ENCODE data around the gene ZBTB7B. TPM values are rescaled to one million over a fixed set of nuclear protein-coding genes. Genes with fewer than 3 reads are reported as not detected.

Gene ZBTB7B
- total RNA-seq, 1 experiment from 2014 or later: 38.3 TPM

- H3K14ac ChIP-seq (ENCODE audit: insufficient read depth, low read length): no peak overlapping the region; the same call in 1 of the 2 replicates
- peak overlapping the region; percentile 77 for H3K4me2 ChIP-seq (ENCODE audit: insufficient read depth, insufficient read length, low read length)
- no peak overlapping the region for H4K8ac ChIP-seq (replicated peaks; ENCODE audit: insufficient read length, low read depth, low read length)
- no peak overlapping the region for H4K91ac ChIP-seq (ENCODE audit: insufficient read length, low read depth, low read length)
- H3K79me1 ChIP-seq (ENCODE audit: insufficient read depth, low read depth, low read length, poor library complexity, severe bottlenecking): peaks cover 7% of the 10 kb centered on the region
- H3K4me1 ChIP-seq (ENCODE audit: insufficient read depth, low read length): peaks cover 4% of the 10 kb centered on the region; the same call in 1 of the 2 replicates
- H3K9me3 ChIP-seq (ENCODE audit: control insufficient read depth, low read depth, low read length): no peaks in the 10 kb centered on the region
- no CpG with 5 or more reads among the region's 5 CpGs for WGBS (ENCODE audit: extremely low coverage, insufficient read length, low lambda C conversion rate)
- H3K9ac ChIP-seq (ENCODE audit: extremely low read depth, insufficient read length, low read length): peak overlapping the region; percentile 59
- H2BK120ac ChIP-seq (ENCODE audit: low read depth, low read length, poor library complexity, severe bottlenecking): no peak overlapping the region
- H3K56ac ChIP-seq (ENCODE audit: insufficient read length, low read depth, low read length): no peak overlapping the region
- Mint-ChIP-seq H3K36me3 (ENCODE audit: insufficient read depth in 1 of 3, low read depth in 3 of 3) (peaks cover 33 to 50% (median 42%) of the 10 kb centered on the region in 3 experiments), H3K9me3 (no peaks in the 10 kb centered on the region), H3K4me3 (peak overlapping the region in 1 of 2 experiments; percentile 96; a peak in 4 of 5 replicates), H3K27me3 (ENCODE audit: low read depth) (no peaks in the 10 kb centered on the region), H3K4me1 (peaks cover 40 to 43% of the 10 kb centered on the region in 2 experiments), H3K27ac (peak overlapping the region; percentile 33 to 95 (median 50); a peak in 6 of 7 replicates)
- peaks cover 10% of the 10 kb centered on the region; the same call in 1 of the 2 replicates for H3K79me2 ChIP-seq (ENCODE audit: insufficient read depth, low read length)
- no peak overlapping the region for H3K27ac ChIP-seq (ENCODE audit: insufficient read length, low read depth, low read length)
- H2BK20ac ChIP-seq (ENCODE audit: low read depth, low read length, poor library complexity, severe bottlenecking): no peak overlapping the region
- peaks cover 30% of the 10 kb centered on the region for H3K23me2 ChIP-seq (ENCODE audit: insufficient read length, low read depth, low read length, poor library complexity, severe bottlenecking)
- no peak overlapping the region for H2BK15ac ChIP-seq (ENCODE audit: low read depth, low read length)
- peaks cover 2% of the 10 kb centered on the region for H4K20me1 ChIP-seq (ENCODE audit: control insufficient read depth, insufficient read depth, insufficient read length)
- no peak overlapping the region for H3K18ac ChIP-seq (ENCODE audit: insufficient read length, low read depth, low read length)
- H3T11ph ChIP-seq (ENCODE audit: low read length): no peak overlapping the region
- no peak overlapping the region for H2AK5ac ChIP-seq (ENCODE audit: insufficient read length, low read length)
- no peak overlapping the region for H3K23ac ChIP-seq (ENCODE audit: insufficient read length, low read depth, low read length)
- H4K5ac ChIP-seq (ENCODE audit: insufficient read length, low read depth, low read length): no peak overlapping the region
- H3K27me3 ChIP-seq (ENCODE audit: insufficient read depth, low read length): no peaks in the 10 kb centered on the region
- no peak overlapping the region for H2BK12ac ChIP-seq (ENCODE audit: insufficient read length, low read depth, low read length)
- H2BK5ac ChIP-seq (ENCODE audit: insufficient read length, low read length): no peak overlapping the region
- H3K4ac ChIP-seq (ENCODE audit: low read depth, low read length): no peak overlapping the region
- DNase-seq: no peak
- TF ChIP-seq, protein P1, sequence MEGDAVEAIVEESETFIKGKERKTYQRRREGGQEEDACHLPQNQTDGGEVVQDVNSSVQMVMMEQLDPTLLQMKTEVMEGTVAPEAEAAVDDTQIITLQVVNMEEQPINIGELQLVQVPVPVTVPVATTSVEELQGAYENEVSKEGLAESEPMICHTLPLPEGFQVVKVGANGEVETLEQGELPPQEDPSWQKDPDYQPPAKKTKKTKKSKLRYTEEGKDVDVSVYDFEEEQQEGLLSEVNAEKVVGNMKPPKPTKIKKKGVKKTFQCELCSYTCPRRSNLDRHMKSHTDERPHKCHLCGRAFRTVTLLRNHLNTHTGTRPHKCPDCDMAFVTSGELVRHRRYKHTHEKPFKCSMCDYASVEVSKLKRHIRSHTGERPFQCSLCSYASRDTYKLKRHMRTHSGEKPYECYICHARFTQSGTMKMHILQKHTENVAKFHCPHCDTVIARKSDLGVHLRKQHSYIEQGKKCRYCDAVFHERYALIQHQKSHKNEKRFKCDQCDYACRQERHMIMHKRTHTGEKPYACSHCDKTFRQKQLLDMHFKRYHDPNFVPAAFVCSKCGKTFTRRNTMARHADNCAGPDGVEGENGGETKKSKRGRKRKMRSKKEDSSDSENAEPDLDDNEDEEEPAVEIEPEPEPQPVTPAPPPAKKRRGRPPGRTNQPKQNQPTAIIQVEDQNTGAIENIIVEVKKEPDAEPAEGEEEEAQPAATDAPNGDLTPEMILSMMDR (conservative IDR thresholded peaks at IDR 0.05): no peak
- no peak overlapping the region for H2AFZ ChIP-seq (ENCODE audit: low read length)
These were observed 33.4 kb upstream of the ZBTB7B start for GRCh38 chr1:154969246-154969645.
